ENCODE results near the gene PLXNA2.

GRCh38 chr1:208090388-208091301 lies 153.5 kb downstream of the PLXNA2 start:
- TF ChIP-seq CTCF (IDR thresholded peaks at IDR 0.05) = no peak
- no peak for TF ChIP-seq POLR2A (IDR thresholded peaks at IDR 0.05)

All from body of pancreas (tissue), 4 donors.